Measurements from ENCODE around the gene APOL3.
A peak's percentile ranks its signal among the peaks of the same experiment; 100 is the strongest.
"Not testable (repeated sequence)": the region's sequence is repeated elsewhere in the genome, so short reads cannot be mapped to it uniquely, and the experiment has no call there.

The APOL3 gene

DNA sequence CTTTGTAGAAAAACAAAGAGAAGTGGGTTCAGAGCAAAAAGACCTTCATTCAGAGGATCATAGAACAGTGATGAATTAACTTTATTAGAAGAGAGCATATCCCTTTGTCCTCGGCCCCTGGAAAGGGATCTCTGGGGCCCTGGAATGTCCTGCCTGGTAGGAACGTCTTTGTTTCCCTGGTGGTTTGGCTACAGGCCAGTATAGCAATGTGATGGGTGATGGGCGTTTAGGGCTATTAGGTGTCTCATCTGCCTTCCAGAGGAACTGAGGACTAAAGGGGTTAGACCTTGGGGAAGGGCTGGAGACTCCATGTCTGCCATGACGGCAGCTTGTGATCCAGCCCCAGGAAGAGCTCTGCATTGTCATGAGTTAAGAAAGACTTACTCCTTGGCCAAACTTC, 32.0 kb upstream of the APOL3 start:
- DNase-seq, result no peak

DNA sequence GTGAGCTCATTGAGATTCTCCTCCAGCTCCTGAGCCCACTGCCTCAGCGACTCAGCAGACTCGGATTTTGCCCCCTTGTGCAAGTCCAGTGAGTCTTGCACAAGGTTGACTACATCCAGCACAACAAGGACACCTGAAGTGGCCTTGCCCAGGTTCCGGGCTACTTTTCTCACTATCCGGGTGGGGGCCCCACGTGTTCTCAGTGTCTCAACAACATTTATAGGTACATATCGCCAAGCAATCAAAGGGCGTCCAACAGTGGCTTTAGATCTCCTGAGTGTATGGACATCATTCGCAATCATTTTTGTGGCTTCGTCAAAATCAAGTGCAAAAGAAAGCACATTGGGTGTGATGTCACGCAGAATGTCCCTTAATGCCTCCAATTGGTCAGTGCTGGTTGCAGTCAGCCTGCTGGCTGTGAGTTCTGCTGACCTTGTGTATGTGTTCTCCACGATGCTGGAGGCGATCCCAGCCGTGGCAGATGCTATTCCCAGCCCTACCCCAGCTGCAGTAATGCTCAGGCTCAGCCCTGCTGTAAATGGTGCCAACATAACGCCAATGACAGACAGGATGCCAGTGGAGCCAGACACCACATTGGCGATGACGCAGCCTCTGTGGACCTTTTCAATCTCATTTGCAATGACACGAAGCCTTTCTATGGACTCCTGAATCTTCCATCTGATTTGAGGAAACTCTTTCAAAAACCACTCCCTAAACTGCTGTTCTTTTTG, 30.7 kb upstream of the APOL3 start:
- no peak for DNase-seq

- not testable (repeated sequence) for DNase-seq
Observed at GRCh38 chr22:36187862-36188261, 27.3 kb upstream of the APOL3 start.

DNA sequence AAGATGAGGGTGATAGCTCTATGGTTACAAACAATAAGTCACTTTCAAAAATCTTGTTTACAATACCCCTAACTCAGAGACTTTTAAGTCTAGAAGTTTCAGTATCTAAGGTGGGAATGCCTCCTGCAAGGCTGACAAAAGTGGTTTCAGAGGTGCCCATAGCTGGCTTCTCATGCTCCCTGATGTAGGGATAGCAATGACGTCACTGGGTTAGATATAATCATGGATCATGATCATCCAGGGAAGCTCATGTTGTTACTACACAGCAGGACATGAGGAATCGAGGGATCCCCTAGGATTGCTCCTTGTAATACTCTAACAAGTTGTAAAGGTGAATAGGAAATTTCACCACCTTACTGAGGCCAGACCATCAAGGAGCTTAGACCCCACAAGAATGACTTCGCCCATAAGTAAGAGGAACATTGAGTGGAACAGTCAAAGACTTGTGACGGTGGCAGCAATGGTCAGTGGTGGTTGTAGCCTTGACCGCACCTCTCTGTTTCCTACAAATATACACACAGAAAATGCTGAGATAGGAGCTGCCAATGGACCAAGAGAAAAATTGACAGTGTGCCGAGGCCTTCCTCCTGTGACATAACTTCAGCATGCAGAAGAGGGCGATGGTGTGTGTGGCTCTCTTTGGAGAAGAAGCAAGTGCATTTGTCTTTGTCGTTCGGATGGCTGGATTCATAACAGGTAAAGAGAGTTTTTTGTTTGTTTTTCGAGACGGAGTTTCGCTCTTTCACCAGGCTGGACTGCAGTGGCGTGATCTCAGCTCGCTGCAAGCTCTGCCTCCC, 25.5 kb upstream of the APOL3 start:
- DNase-seq, result no peak

- DNase-seq, result no peak
Observed at GRCh38 chr22:36184433-36185025, 24.0 kb upstream of the APOL3 start.

- no peak for DNase-seq
Observed at GRCh38 chr22:36183446-36183845, 22.9 kb upstream of the APOL3 start.

DNA sequence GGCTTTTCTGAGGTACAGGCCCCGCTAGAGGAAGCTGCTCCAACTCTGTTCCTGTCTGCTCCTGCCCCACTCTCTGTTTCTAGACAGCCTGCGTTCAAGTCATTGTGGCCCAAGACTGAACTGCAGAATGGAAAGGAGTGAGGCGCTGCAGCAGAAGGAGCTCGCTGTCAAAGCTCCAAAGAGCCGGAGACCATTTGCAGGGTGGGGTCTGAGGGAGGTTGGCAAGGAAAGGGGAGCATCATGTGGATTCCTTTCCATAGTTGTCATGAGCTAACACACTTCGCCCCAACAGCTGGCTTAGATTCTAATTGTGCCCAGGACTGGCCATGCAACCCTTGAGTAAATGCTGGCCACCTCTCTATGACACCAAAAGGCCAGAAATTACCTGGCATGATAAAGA, 22.3 kb upstream of the APOL3 start:
- no peak for DNase-seq

DNA sequence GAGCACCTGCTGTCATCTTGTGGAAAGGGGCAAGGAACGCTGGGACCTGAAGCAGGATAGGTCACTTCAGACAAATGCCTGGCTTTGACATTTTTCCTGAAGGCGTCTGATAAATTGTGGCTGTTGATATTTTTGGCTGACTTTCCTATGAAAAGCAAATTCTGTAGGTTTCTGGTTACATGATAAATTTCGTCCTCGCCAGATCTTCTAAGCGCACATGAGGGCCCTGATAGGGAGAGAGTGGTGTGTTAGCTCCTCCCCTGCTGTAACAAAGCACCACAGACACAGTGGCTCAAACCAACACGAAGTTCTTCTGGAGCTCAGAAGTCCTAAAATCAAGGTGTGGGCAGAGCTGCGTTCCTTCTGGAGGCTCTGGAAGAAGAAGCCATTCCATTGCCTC, 21.5 kb upstream of the APOL3 start:
- DNase-seq, result no peak

- DNase-seq, result no peak
Observed at GRCh38 chr22:36180928-36181327, 20.4 kb upstream of the APOL3 start.

- peak; percentile 57 for DNase-seq
Observed at GRCh38 chr22:36180038-36180880, 19.7 kb upstream of the APOL3 start.

DNA sequence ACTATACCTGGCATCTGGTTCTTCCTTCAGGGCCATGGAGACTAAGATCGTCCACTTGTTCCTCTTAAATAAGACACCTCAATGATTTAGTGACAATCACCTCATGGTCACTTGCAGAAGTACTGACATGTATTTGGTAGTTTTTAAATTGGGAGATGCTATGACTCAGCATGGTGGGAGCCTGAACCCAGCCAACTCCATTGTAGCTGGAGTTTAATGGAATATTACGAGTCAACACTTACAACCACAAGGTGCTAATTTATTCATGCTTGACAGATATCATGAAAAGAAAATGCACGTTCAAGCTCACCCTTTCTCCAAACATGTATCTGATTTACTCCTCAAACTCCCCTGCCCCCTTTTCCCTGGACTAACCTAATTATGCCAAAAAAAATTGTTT, 16.6 kb upstream of the APOL3 start:
- DNase-seq, result no peak

- no peak for DNase-seq
Observed at GRCh38 chr22:36175892-36176291, 15.3 kb upstream of the APOL3 start.

DNA sequence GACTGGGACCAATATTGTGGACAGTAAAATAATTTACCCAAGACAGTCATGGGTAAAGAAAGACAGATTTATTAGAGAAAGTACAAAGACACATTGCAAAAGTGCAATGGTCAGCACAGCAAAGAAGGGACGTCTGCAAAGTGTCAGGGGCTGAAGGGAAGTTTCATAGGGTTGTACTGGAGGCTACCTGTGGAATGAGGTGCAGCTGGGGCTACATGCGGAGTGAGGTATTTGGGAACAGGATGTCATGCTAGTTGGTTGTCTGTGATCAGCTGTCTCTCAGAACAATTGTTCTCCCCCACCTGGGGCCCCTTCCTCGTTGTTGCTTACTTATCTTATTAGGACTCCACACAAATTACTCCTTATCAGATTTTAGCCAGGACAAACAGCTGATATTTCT, 11.4 kb upstream of the APOL3 start:
- DNase-seq, result no peak

DNA sequence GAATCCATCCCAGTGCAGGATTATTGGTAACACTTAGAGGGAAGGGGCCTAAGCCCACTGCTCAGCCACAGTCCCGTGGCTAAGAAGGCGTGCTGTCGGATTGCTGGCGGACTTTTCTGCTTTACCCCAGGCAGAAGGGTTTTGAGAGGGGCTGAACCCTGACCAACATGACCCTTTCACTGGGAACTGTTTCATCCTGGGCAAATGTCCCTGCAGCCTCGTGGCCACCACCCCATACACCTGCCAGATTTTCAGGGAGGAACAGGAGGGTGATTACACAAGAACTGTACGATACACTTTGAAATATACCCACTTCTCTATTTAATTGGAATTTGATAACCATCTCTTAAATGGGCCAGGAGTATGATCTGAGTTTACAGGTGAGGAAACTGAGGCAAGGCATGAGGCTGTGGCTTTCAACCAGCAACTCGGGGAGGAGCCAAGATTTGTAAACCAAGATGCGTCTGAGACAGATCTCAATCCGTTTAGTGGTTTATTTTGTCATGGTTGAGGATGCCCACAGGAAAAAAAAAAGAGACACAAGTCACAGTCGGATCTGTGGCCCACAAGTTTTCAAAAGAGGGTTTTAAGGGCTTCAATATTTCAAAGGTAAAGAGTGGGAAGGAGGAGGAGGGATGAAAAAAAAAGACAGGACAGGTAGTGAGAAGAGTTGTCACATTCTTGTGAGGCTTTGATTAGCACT, 6.1 kb upstream of the APOL3 start:
- DNase-seq, result no peak

DNA sequence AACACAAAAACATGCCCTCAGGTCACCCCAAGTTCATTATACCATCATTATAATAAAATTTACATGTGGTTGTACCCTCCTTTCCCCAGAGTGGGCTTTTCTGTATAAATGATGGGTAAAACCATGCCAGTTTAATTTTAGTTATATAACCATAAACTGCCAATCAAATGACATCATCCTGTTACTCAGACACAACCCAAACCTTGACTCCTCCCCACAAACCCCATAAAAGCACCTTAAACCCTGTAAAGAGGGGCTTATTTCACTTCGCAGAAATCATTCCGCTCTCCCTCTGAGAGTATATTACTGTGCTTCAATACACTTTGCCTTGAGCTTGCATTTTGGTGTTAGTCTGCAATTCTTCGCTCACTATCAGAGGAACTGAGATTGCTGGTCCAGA, 5.5 kb upstream of the APOL3 start:
- DNase-seq, result no peak

DNA sequence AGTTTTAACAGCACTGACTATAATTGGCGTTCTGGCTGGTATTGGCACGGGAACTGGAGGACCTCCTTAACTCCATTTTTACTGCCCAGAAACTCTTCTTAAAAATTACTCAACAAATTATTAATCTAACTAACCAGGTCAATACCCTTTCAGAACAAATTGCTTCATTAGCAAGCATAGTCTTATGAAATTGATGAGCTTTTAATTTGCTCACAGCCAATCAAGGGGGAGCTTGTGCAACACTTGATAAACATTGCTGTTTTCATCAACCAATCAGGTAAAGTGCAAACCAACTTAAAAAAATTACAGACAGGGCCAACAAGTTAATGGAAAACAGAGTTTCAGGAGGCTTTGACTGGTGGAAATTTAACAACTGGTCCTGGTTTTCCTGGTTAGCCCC, 4.6 kb upstream of the APOL3 start:
- DNase-seq, result no peak

GRCh38 chr22:36164621-36165020, 4.1 kb upstream of the APOL3 start:
- no peak for DNase-seq

- no peak for DNase-seq
Observed at GRCh38 chr22:36163497-36163896, 2.9 kb upstream of the APOL3 start.

- DNase-seq, result no peak
Observed at GRCh38 chr22:36162127-36163034, 1.8 kb upstream of the APOL3 start.

DNA sequence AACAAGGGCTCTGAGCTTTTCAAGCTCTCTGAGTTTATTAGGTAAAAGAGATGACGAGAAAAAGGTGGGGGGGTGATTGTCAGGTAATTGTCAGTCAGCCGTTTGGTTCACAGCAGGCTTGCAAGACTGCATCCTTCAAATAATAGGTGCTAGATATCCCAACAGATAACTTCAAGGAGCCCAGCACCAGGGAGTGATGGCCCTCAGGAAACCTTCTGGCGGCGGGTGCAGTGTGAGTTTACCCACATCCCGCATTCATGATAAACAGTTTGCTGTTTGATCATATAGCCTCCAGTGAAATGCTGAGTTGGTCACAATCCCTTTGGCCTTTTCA, 1.2 kb upstream of the APOL3 start:
- DNase-seq, result not testable (repeated sequence)
